Stimulated activated CD4-positive, alpha-beta T cell treated with anti-CD3 and anti-CD28 coated beads, Interleukin-2, amount 100 ng/mL, for 4 hours (primary cell): ENCODE measurements around the gene RGL2.
"Not testable (repeated sequence)": the region's sequence is repeated elsewhere in the genome, so short reads cannot be mapped to it uniquely, and the experiment has no call there.

Experiments
- DNase-seq: peaks from one replicate; pipeline ENCODE4 v3.0.0-alpha.2; 2020; ENCODE audit warnings: low read depth

The RGL2 gene

GRCh38 chr6:33292996-33293682 lies 5.6 kb downstream of the RGL2 start:
- DNase-seq, result no peak

GRCh38 chr6:33290459-33290858 lies 8.3 kb downstream of the RGL2 start:
- no peak for DNase-seq

GRCh38 chr6:33289784-33290315 lies 8.9 kb downstream of the RGL2 start:
- DNase-seq, result no peak

GRCh38 chr6:33288921-33289783 lies 9.6 kb downstream of the RGL2 start, which contains the start of the genes PFDN6 and WDR46:
Gene PFDN6 (plus strand): TSS chr6:33289601. CDS start chr6:33289857, 256 bp downstream.
Gene WDR46 (minus strand): TSS chr6:33289239. CDS start chr6:33289170, 69 bp downstream.
- peak; percentile 74 for DNase-seq

- no peak for DNase-seq
These were observed 10.4 kb downstream of the RGL2 start for GRCh38 chr6:33288141-33288920.

GRCh38 chr6:33286946-33287914 lies 11.5 kb downstream of the RGL2 start:
- no peak for DNase-seq

GRCh38 chr6:33285214-33285613 lies 13.5 kb downstream of the RGL2 start:
- DNase-seq, result not testable (repeated sequence)

GRCh38 chr6:33280539-33280938 lies 18.2 kb downstream of the RGL2 start:
- no peak for DNase-seq

GRCh38 chr6:33279971-33280511 lies 18.7 kb downstream of the RGL2 start:
- no peak for DNase-seq

GRCh38 chr6:33279257-33279695 lies 19.5 kb downstream of the RGL2 start:
- DNase-seq, result no peak

- DNase-seq, result no peak
These were observed 19.9 kb downstream of the RGL2 start for GRCh38 chr6:33278810-33279209.

- DNase-seq, result no peak
These were observed 20.4 kb downstream of the RGL2 start for GRCh38 chr6:33278392-33278741.

GRCh38 chr6:33277663-33278391 lies 20.9 kb downstream of the RGL2 start:
- DNase-seq, result no peak

- peak; percentile 48 for DNase-seq
These were observed 21.7 kb downstream of the RGL2 start, which contains the start of gene B3GALT4 for GRCh38 chr6:33276864-33277662. Gene B3GALT4 (plus strand): TSS chr6:33277123. CDS start chr6:33277420, 297 bp downstream.

- no peak for DNase-seq
These were observed 22.2 kb downstream of the RGL2 start for GRCh38 chr6:33276581-33276863.

- not testable (repeated sequence) for DNase-seq
These were observed 22.8 kb downstream of the RGL2 start for GRCh38 chr6:33275795-33276580.

- no peak for DNase-seq
These were observed 24.5 kb downstream of the RGL2 start for GRCh38 chr6:33273924-33274902.
